Uterus (tissue), 2 donors: ENCODE results near the gene FSTL5.

Experiments used
- CTCF ChIP-seq, 4 experiments: fragments of 200-600 bp in 2 of 4; fragments of 450-650 bp in 2 of 4; sonication (generic) in 2 of 4; IDR thresholded peaks; one replicate each; pipeline ENCODE4 v1.5.1; 2016 to 2019; ENCODE audit warnings: antibody characterized with exemption in 4 of 4, mild to moderate bottlenecking in 2 of 4, moderate library complexity in 1 of 4
- POLR2A ChIP-seq, 2 donors: fragments of 450-650 bp; IDR thresholded peaks; one replicate each; pipeline ENCODE4 v1.6.1; 2016; ENCODE audit warnings: antibody characterized with exemption in 2 of 2, mild to moderate bottlenecking in 1 of 2, moderate library complexity in 1 of 2

GRCh38 chr4:162209706-162210105 is 45.9 kb upstream of the FSTL5 start:
- TF ChIP-seq CTCF (IDR thresholded peaks at IDR 0.05) (no peak), POLR2A (IDR thresholded peaks at IDR 0.05) (no peak)
